Parathyroid adenoma (tissue), 2 donors: ENCODE measurements around the gene VPS13D.

Experiments
- H2AFZ ChIP-seq: fragments of 300-600 bp; sonication (generic); one replicate; pipeline ENCODE4 v1.7.0; 2017; ENCODE audit warnings: antibody characterized with exemption, mild to moderate bottlenecking
- H3K27ac ChIP-seq: fragments of 300-600 bp; sonication (generic); one replicate; pipeline ENCODE4 v1.7.0; 2017
- H3K27me3 ChIP-seq: fragments of 300-600 bp; sonication (generic); one replicate; pipeline ENCODE4 v1.7.0; 2017; ENCODE audit warnings: low read length; ENCODE audit not compliant: control insufficient read depth, insufficient read depth
- H3K36me3 ChIP-seq: fragments of 300-600 bp; sonication (generic); one replicate; pipeline ENCODE4 v1.7.0; 2017; ENCODE audit warnings: low read length; ENCODE audit not compliant: control insufficient read depth, insufficient read depth
- H3K4me1 ChIP-seq: fragments of 300-600 bp; sonication (generic); one replicate; pipeline ENCODE4 v1.7.0; 2017; ENCODE audit warnings: control low read depth
- H3K4me2 ChIP-seq: fragments of 300-600 bp; sonication (generic); one replicate; pipeline ENCODE4 v1.7.0; 2017; ENCODE audit warnings: low read length
- H3K4me3 ChIP-seq: fragments of 300-600 bp; sonication (generic); one replicate; pipeline ENCODE4 v1.7.0; 2017; ENCODE audit warnings: low read depth, low read length
- H3K79me2 ChIP-seq: fragments of 300-600 bp; sonication (generic); one replicate; pipeline ENCODE4 v1.7.0; 2017; ENCODE audit warnings: control low read depth
- H3K9ac ChIP-seq: fragments of 300-600 bp; sonication (generic); one replicate; pipeline ENCODE4 v1.7.0; 2017; ENCODE audit warnings: mild to moderate bottlenecking
- H3K9me3 ChIP-seq: fragments of 300-600 bp; sonication (generic); one replicate; pipeline ENCODE4 v1.7.0; 2017; ENCODE audit warnings: low read length; ENCODE audit not compliant: control insufficient read depth
- CTCF ChIP-seq: fragments of 300-600 bp; sonication (generic); IDR thresholded peaks from one replicate; pipeline ENCODE4 v1.7.0; 2017; ENCODE audit warnings: antibody characterized with exemption, mild to moderate bottlenecking
- donor health status: primary hyperparathyroidism.

The VPS13D gene

GRCh38 chr1:12412439-12412838 is 182.6 kb downstream of the VPS13D start:
- no peak for TF ChIP-seq CTCF
- Histone ChIP-seq H3K79me2 (no peaks in the 10 kb centered on the region), H2AFZ (no peak overlapping the region), H3K27me3 (no peaks in the 10 kb centered on the region), H3K4me1 (peaks cover 6% of the 10 kb centered on the region), H3K4me2 (no peak overlapping the region), H3K9me3 (no peaks in the 10 kb centered on the region), H3K4me3 (no peak overlapping the region), H3K36me3 (no peaks in the 10 kb centered on the region), H3K9ac (no peak overlapping the region), H3K27ac (no peak overlapping the region)

DNA sequence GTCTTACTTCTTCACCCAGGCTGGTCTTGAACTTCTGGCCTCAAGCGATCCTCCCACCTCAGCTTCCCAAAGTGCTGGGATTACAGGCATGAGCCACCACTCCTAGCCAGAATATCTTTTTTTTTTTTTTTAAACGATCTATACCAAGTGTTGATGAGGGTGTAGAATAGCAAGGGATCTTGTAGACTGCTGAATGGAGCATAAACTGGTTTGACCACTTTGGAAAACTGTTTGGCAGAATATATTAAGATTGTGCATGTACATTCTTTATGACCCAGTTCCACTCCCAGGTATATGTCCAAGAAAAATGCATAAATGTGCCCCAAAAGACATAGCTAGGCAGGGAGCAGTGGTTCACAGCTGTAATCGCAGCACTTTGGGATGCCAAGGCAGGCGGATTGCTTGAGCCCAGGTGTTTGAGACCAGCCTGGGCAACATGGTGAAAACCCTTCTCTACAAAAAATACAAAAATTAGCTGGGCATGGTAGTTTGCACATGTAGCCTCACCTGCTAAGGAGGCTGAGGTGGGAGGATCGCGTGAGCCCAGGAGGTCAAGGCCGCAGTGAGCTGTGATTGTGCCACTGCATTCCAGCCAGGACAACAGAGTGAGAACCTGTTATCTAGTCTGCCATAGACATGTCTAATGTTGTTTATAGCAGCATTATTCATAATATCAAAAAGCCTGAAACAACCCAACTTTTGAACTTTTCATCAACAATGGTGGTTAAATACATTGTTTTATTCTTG is 184.0 kb downstream of the VPS13D start:
- Histone ChIP-seq H2AFZ (no peak overlapping the region), H3K27me3 (no peaks in the 10 kb centered on the region), H3K36me3 (no peaks in the 10 kb centered on the region), H3K4me3 (no peak overlapping the region), H3K27ac (no peak overlapping the region), H3K4me1 (peaks cover 6% of the 10 kb centered on the region), H3K79me2 (no peaks in the 10 kb centered on the region), H3K4me2 (no peak overlapping the region), H3K9me3 (no peaks in the 10 kb centered on the region), H3K9ac (no peak overlapping the region)
- no peak for TF ChIP-seq CTCF

DNA sequence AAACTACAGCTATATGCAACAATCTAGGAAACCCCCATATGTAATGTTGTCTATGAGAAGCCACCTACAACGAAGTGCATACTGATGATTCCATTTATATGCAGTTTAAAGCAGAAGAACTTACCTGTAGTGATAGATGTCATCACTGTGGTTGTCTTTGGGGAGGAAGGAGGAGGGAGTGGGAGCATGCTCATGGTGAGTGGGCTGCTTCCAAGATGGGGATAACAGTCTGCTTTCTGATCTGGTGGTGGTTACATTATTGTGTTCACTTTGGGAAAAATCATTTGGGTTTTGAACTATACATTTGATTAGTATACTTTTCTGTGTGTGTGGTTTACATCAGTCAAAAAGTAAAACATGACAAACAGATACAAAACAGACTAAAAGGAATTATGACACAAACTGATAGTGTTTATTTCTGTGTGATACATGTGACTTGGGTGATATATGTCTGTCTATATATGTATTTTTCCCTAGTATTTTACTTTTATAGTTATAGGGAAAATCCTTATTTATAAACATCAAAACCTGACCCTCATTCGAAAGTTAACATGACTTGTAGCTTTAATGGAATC is 184.7 kb downstream of the VPS13D start:
- H2AFZ ChIP-seq = no peak overlapping the region
- H3K9me3 ChIP-seq = no peaks in the 10 kb centered on the region

GRCh38 chr1:12415038-12415466 is 185.2 kb downstream of the VPS13D start:
- no peak overlapping the region for H3K9ac ChIP-seq
- no peak overlapping the region for H3K4me3 ChIP-seq
- no peaks in the 10 kb centered on the region for H3K9me3 ChIP-seq
- H3K27me3 ChIP-seq = no peaks in the 10 kb centered on the region
- no peak overlapping the region for H3K27ac ChIP-seq
- H3K4me1 ChIP-seq = peaks cover 5% of the 10 kb centered on the region
- TF ChIP-seq CTCF = no peak
- H3K79me2 ChIP-seq = no peaks in the 10 kb centered on the region
- H3K36me3 ChIP-seq = no peaks in the 10 kb centered on the region
- no peak overlapping the region for H3K4me2 ChIP-seq
- H2AFZ ChIP-seq = no peak overlapping the region

More for the DNA sequence above, 184.7 kb downstream of the VPS13D start:
- H3K36me3 ChIP-seq = no peaks in the 10 kb centered on the region
- no peaks in the 10 kb centered on the region for H3K27me3 ChIP-seq
- H3K4me3 ChIP-seq = no peak overlapping the region
- no peak for TF ChIP-seq CTCF
- H3K4me2 ChIP-seq = no peak overlapping the region
- H3K27ac ChIP-seq = no peak overlapping the region
- no peak overlapping the region for H3K9ac ChIP-seq
- peaks cover 6% of the 10 kb centered on the region for H3K4me1 ChIP-seq
- H3K79me2 ChIP-seq = no peaks in the 10 kb centered on the region

- no peaks in the 10 kb centered on the region for H3K36me3 ChIP-seq
These were observed 186.3 kb downstream of the VPS13D start for GRCh38 chr1:12416101-12416500.

More at GRCh38 chr1:12416101-12416500, 186.3 kb downstream of the VPS13D start:
- Histone ChIP-seq H3K4me1 (peaks cover 5% of the 10 kb centered on the region), H3K4me3 (no peak overlapping the region), H3K27ac (no peak overlapping the region), H3K79me2 (no peaks in the 10 kb centered on the region), H3K9ac (no peak overlapping the region), H3K9me3 (no peaks in the 10 kb centered on the region), H2AFZ (no peak overlapping the region), H3K27me3 (no peaks in the 10 kb centered on the region), H3K4me2 (no peak overlapping the region)
- no peak for TF ChIP-seq CTCF
